DMS153 treated with DMSO at 0.1 percent for 48 hours (cell line): ENCODE results near the gene GLB1L.
A peak's percentile ranks its signal among the peaks of the same experiment; 100 is the strongest.
"Not testable (repeated sequence)": the region's sequence is repeated elsewhere in the genome, so short reads cannot be mapped to it uniquely, and the experiment has no call there.

Experiments used
- DNase-seq: peaks from one replicate; lab custom pipeline; 2025; ENCODE audit not compliant: unreplicated experiment; lab: John Stamatoyannopoulos, UW

Gene GLB1L

GRCh38 chr2:219209236-219210195 is 35.7 kb downstream of the GLB1L start:
- DNase-seq, result no peak

DNA sequence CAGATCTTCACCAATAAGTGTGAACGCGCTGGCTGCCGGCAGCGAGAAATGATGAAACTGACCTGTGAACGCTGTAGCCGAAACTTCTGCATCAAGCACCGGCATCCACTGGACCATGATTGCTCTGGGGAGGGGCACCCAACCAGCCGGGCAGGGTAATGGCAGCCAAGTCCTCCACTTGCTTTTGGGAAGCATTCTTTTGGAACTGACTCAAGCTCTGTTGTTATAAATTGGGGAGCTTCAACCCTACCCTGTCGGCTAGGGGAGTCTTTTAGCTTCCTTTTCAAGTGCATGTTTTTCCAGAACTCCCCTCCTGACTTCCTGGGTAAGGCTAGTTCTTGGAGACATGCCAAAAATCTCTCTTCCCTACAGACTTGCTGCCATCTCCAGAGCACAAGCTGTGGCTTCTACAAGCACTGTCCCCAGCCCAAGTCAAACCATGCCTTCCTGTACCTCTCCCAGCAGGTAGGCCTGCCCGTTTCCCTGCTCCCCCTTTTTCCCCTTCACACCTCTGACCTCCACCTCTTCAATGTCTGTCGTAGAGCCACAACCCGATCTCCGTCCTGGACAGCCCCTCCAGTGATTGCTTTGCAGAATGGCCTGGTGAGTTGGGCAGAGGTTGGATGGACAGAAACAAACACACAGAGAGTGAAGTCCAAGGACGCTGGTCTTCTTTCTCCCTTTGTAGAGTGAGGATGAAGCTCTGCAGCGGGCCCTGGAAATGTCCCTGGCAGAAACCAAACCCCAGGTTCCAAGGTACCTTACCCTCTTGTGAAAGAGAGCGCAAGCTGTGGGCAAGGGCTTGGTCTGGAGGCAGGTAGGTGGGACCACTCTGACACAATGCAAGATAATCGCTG is 37.1 kb downstream of the GLB1L start:
- no peak for DNase-seq

GRCh38 chr2:219207134-219207883 is 37.9 kb downstream of the GLB1L start:
- no peak for DNase-seq

DNA sequence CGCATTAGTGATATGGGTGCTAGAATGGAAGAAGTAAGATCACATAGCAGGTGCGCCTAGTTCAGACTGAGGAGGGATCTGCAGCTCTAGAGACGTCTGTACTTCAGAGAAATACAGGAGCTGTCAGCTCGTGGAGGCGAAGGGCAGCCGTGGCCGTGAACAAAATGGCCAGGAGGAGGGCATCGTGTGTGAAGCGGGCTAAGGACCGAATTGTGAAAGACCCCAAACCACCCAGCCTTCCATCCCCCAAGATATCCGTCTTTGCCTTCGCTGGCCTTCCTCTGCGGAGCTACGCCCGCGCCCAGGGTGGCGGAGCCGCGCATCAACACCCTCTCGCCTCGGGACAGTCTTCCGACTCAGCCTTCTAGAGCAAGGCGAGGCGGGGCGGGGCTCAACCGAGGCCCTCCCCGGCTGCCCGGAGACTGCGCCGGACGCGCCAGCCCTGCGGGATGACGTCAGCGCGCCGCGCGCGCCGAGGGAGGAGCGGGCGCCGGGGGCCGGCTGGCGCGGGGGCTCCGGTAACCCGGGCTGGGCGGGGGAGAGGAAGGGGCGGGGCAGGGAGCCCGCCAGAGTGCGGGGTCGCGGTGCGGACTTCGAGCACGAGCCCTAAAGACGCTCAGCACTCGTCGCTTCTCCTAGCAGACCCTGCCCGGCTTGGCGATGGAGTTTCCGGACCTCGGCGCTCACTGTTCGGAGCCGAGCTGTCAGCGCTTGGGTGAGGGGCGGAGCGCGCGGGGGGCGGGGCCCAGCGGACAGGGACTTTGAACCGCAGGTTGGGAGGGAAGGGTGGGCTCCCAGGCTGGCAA is 38.7 kb downstream of the GLB1L start, which contains the start of gene ZFAND2B:
Gene ZFAND2B (plus strand): TSS at position 455 of the 806 bp plus-strand sequence. CDS start 206 bp downstream, at position 661.
- peak; percentile 67 for DNase-seq

DNA sequence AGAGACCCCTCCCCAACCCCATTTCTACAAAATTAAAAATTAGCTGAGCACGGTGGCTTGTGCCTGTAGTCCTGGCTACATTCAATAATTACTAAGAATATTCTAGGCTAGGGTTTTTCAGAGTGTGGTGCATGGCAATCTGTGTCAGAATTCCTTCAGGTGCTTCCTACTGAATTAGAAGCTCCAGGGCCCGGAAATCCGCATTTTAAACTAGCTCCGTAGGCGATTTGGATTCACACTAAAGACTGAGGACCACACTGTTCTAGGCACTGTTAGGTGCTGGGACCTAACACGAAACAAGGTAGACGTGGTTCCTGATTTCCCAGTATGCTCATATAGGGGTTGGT is 39.3 kb downstream of the GLB1L start:
- no peak for DNase-seq

DNA sequence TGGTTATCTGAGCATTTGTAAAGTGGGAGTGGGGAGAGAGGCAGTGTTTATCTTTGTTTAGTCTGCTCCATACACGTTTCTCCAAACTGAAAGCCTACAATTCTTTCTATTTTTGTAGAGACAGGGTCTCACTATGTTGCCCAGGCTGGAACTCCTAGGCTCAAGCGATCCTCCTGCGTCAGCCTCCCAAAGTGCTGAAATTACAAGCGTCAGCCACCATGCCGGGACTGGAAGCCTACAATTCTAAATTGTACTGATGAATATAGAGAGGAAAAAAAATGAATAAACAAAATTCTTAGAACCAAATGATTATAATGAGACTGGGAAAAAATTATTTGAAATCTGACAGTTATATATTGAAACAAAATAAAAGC is 40.1 kb downstream of the GLB1L start:
- DNase-seq, result no peak

GRCh38 chr2:219204425-219205164 is 40.6 kb downstream of the GLB1L start:
- no peak for DNase-seq

- DNase-seq, result not testable (repeated sequence)
These were observed 43.9 kb downstream of the GLB1L start for GRCh38 chr2:219201331-219201730.

DNA sequence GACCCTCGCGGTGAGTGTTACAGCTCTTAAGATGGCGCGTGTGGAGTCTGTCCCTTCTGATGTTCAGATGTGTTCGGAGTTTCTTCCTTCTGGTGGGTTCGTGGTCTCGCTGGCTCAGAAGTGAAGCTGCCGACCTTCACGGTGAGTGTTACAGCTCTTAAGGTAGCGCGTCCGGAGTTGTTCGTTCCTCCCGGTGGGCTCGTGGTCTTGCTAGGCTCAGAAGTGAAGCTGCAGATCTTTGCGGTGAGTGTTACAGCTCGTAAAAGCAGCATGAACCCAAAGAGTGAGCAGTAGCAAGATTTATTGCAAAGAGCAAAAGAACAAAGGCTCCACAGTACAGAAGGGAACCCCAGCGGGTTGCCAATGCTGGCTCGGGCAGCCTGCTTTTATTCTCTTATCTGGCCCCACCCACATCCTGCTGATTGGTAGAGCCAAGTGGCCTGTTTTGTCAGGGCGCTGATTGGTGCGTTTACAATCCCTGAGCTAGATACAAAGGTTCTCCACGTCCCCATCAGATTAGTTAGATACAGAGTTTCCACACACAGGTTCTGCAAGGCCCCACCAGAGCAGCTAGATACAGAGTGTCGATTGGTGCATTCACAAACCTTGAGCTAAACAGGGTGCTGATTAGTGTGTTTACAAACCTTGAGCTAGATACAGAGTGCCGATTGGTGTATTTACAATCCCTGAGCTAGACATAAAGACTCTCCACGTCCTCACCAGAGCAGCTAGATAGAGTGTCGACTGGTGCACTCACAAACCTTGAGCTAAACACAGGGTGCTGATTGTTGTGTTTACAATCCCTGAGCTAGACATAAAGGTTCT is 44.5 kb downstream of the GLB1L start:
- not testable (repeated sequence) for DNase-seq

DNA sequence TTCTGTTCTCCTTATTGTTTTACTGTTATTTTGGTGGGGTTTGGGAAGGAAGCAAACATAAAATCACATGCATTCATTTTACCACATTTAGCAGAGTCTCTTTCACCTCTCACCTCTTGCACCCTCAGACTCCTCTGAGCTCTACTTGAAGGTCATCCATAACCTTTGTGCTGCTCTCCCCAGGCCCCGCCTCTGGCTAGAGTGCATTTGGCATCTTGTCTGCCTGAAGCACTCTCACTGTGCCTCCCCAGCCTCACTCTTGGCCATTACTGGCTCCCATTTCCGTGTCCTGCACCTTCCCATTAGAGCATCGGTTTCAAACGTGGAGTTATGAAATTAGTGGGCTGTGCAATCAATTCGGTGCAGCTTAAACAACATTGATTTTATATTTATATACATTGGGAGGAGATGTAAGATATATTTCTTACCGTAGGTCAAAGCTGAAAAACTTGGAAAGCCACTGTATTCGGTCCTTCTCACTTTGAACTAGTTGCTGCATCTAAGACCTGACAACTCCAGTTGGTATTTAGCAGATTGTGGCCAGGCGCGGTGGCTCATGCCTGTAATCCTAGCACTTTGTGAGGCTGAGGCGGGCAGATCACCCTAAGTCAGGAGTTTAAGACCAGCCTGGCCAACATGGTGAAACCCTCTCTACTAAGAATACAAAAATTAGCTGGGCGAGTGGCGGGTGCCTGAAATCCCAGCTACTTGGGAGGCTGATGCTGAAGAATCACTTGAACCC is 45.6 kb downstream of the GLB1L start:
- DNase-seq, result no peak

DNA sequence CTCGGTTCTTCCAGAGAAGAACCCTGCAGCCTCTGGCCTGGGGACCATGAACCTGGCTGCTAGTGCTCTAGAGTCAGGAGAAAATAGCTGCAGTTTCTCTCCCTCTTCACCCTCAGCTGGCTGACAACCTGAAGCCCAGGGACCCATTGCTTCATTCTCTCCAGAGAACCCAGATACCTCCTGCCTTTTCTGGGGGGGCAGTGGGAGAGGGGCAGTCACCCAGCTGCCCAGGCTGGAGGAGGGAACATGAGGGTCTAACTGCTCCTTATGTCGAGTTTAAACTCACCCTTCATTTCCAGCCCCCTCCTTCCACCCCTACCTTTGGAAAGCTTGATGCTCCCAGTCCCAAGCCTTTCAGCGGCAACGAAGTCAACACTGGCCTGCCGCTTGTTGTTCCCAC is 46.3 kb downstream of the GLB1L start:
- no peak for DNase-seq

GRCh38 chr2:219197388-219197787 is 47.9 kb downstream of the GLB1L start:
- DNase-seq, result no peak

GRCh38 chr2:219186754-219187456 is 58.3 kb downstream of the GLB1L start:
- no peak for DNase-seq
